Psoas muscle (tissue), 8 donors: Measurements from ENCODE around the gene ZBTB9. TPM values are rescaled to one million over a fixed set of nuclear protein-coding genes. Genes with fewer than 3 reads are reported as not detected.

ENCODE experiments used
- ATAC-seq, 4 donors: fragments of 200-7000 bp; cut with Tn5 transposase; one replicate each; pipeline ENCODE4 v1.9.1; 2020; ENCODE audit warnings: moderate library complexity in 3 of 4, mild to moderate bottlenecking in 2 of 4
- DNase-seq, 2 donors: peaks; one replicate each; pipeline ENCODE4 v3.0.0-alpha.2; 2020
- H3K27ac ChIP-seq: fragments of 200-600 bp; one replicate; pipeline ENCODE4 v1.8.0; 2022
- H3K27me3 ChIP-seq, 3 donors: fragments of 200-600 bp in 1 of 3; one replicate each; pipeline versions ENCODE4 v1.6.1 to v1.8.0; 2013 to 2022; ENCODE audit warnings: low read length in 2 of 3, mild to moderate bottlenecking in 2 of 3, moderate library complexity in 1 of 3; ENCODE audit not compliant: insufficient read depth in 3 of 3
- H3K36me3 ChIP-seq, 2 donors: fragments of 200-600 bp in 1 of 2; one replicate each; pipeline versions ENCODE4 v1.6.1 to v1.8.0; 2013 to 2022; ENCODE audit warnings: low read depth in 1 of 2, mild to moderate bottlenecking in 1 of 2, moderate library complexity in 1 of 2; ENCODE audit not compliant: insufficient read depth in 1 of 2
- H3K4me1 ChIP-seq: fragments of 200-600 bp; one replicate; pipeline ENCODE4 v1.8.0; 2022
- H3K4me3 ChIP-seq: fragments of 200-600 bp; one replicate; pipeline ENCODE4 v1.8.0; 2022; ENCODE audit warnings: mild to moderate bottlenecking
- H3K9me3 ChIP-seq: fragments of 200-600 bp; one replicate; pipeline ENCODE4 v1.8.0; 2022
- CTCF ChIP-seq: fragments of 200-600 bp; IDR thresholded peaks from one replicate; pipeline ENCODE4 v1.8.0; 2022; ENCODE audit warnings: antibody characterized with exemption
- WGBS, 3 donors: extraction: QIAGEN DNeasy Blood & Tissue Kit; methylation state at CpG; one replicate each; pipeline versions ENCODE4 v1.1.6 to v1.1.7; 2013; 5-methylcytosine and 5-hydroxymethylcytosine counted together
- intact Hi-C, 2 donors: fragments of 100-400 bp; cut with DNase I; formaldehyde crosslinking; loops; one replicate each; pipeline versions ENCODE4 v1.11.0 to v1.14.2; 2022
- polyA plus RNA-seq, 3 donors: library from polyadenylated mRNA; stranded (reverse); fragments of 200-250 nt; gene quantifications; one replicate each; pipeline ENCODE4 v1.2.3, GENCODE V29; 2013
- total RNA-seq, 4 donors: library from RNA; stranded (reverse); fragmentation: NEBNext Ultra II Directional in 2 of 4; extraction: Animal tissue kit (Norgen Biotek cat#: 25700) in 2 of 4; gene quantifications; one replicate each; pipeline versions ENCODE4 v1.2.1 to v1.2.4, GENCODE V29; 2021 to 2023
- donor health status: healthy with polysubstance abuse.
- donor health status: DM: no; HTN: no; CAD: no; lungs with moderate emphysema.
- donor health status: Bipolar disorder and iron deficiency.
- donor health status: healthy.
- donor health status: DM: yes; HTN: yes; CAD: no.
- donor health status: DM: no; HTN: no; CAD: no.
- donor health status: DM: no; HTN: no; CAD: no.
- donor health status: DM: yes; HTN: yes; CAD: no.

Gene ZBTB9
- total and polyA plus RNA-seq, 7 donors = 1.9 to 5.2 (median 3.7) TPM

- Histone ChIP-seq H3K9me3 (no peaks in the 10 kb centered on the region), H3K27me3 (no peaks in the 10 kb centered on the region), H3K4me3 (peak within 1 kb of the TSS; percentile 73), H3K36me3 (peaks cover 3 to 19% of the 10 kb centered on the region in 2 donors), H3K27ac (peak within 1 kb of the TSS; percentile 97), H3K4me1 (peaks cover 26% of the 10 kb centered on the region)
- WGBS, 3 donors = 5 to 10% (median 8%) methylated on average over 15 to 21 of the region's 22 CpGs
- no peak for TF ChIP-seq CTCF
- DNase-seq = peak; percentile 60 to 69
- ATAC-seq = no peak
- intact Hi-C loops = loop anchor here in 1 of 2 donors (10.0 kb wide), 1 partner anchor 215 kb away; the partner anchor contains the start of genes HSD17B8, RING1, RXRB and SLC39A7
Observed at GRCh38 chr6:33419580-33420490, 34.5 kb upstream of the ZBTB9 start, which contains the start of gene SYNGAP1. Gene SYNGAP1, plus strand, starts transcription at chr6:33420065. Its CDS starts 200 bp downstream, at chr6:33420265.

GRCh38 chr6:33420491-33421343 is 33.7 kb upstream of the ZBTB9 start:
- intact Hi-C loops = no loop called here
- WGBS, 3 donors = 61 to 65% (median 63%) methylated on average over 6 of the region's 6 CpGs
- Histone ChIP-seq H3K27me3 (no peaks in the 10 kb centered on the region), H3K27ac (no peak overlapping the region), H3K4me3 (peak overlapping the region; percentile 18), H3K9me3 (no peaks in the 10 kb centered on the region), H3K4me1 (peaks cover 31% of the 10 kb centered on the region), H3K36me3 (peaks cover 3 to 10% of the 10 kb centered on the region in 2 donors)
- no peak for TF ChIP-seq CTCF
- ATAC-seq (no peak), DNase-seq (no peak)

- H3K4me1 ChIP-seq = peaks cover 30% of the 10 kb centered on the region
- no peak overlapping the region for H3K4me3 ChIP-seq
- no peak for DNase-seq
- H3K36me3 ChIP-seq = peaks cover 0 to 4% of the 10 kb centered on the region in 2 donors
- no peaks in the 10 kb centered on the region for H3K9me3 ChIP-seq
- no peaks in the 10 kb centered on the region for H3K27me3 ChIP-seq
- intact Hi-C loops = no loop called here
- no peak for ATAC-seq
- 86 to 91% (median 88%) methylated on average over 2 of the region's 2 CpGs for WGBS, 3 donors
- TF ChIP-seq CTCF = no peak
- no peak overlapping the region for H3K27ac ChIP-seq
Observed at GRCh38 chr6:33421344-33421643, 33.1 kb upstream of the ZBTB9 start.

GRCh38 chr6:33423777-33424176 is 30.6 kb upstream of the ZBTB9 start:
- H3K27me3 ChIP-seq = no peaks in the 10 kb centered on the region
- H3K27ac ChIP-seq = no peak overlapping the region
- DNase-seq (no peak), ATAC-seq (no peak)
- TF ChIP-seq CTCF = no peak
- no peak overlapping the region for H3K4me3 ChIP-seq
- no peaks in the 10 kb centered on the region for H3K36me3 ChIP-seq
- 88 to 98% (median 98%) methylated on average over 2 of the region's 2 CpGs for WGBS, 3 donors
- intact Hi-C loops = no loop called here
- peaks cover 19% of the 10 kb centered on the region for H3K4me1 ChIP-seq
- no peaks in the 10 kb centered on the region for H3K9me3 ChIP-seq
